ENCODE measurements around the gene NFE2. TPM values are rescaled to one million over a fixed set of nuclear protein-coding genes. Genes with fewer than 3 reads are reported as not detected.
A peak's percentile ranks its signal among the peaks of the same experiment; 100 is the strongest.

Gene NFE2
- polyA plus RNA-seq, 1 experiment: 0.25 TPM

- ChIA-PET CTCF (interaction anchor here (0.9 to 6.3 kb wide), 9 partner anchors 10 to 83 kb away, joined by 3 to 37 read pairs (median 6); partner anchors contain the start of gene COPZ1), POLR2A (interaction anchor here (0.6 to 1.3 kb wide), 5 partner anchors 10 to 49 kb away, joined by 3 to 8 read pairs (median 6); partner anchors contain the start of genes CBX5 and HNRNPA1)
- H3K9me3 ChIP-seq (ENCODE audit: control insufficient read depth, insufficient read depth, low read length): no peaks in the 10 kb centered on the region; the same call in 1 of the 2 replicates
- peaks cover 24% of the 10 kb centered on the region for H3K27me3 ChIP-seq (ENCODE audit: control insufficient read depth, insufficient read depth, low read length)
- TF ChIP-seq CTCF (IDR thresholded peaks at IDR 0.05; ENCODE audit: low read depth, low read length): no peak
- H3K27ac ChIP-seq (ENCODE audit: low read depth, low read length): no peak overlapping the region
- no peak for DNase-seq (ENCODE audit: low read depth, low spot score)
- H3K4me3 ChIP-seq (ENCODE audit: low read depth, low read length): no peak overlapping the region
Measured at GRCh38 chr12:54296393-54297099, 4.3 kb downstream of the NFE2 start.

- no peak overlapping the region for H3K4me3 ChIP-seq (ENCODE audit: low read depth, low read length)
- no peak for TF ChIP-seq CTCF (IDR thresholded peaks at IDR 0.05; ENCODE audit: low read depth, low read length)
- H3K27me3 ChIP-seq (ENCODE audit: control insufficient read depth, insufficient read depth, low read length): peaks cover 19% of the 10 kb centered on the region
- no peak overlapping the region for H3K27ac ChIP-seq (ENCODE audit: low read depth, low read length)
- POLR2A ChIA-PET: no interaction called here
- no peaks in the 10 kb centered on the region for H3K9me3 ChIP-seq (ENCODE audit: control insufficient read depth, insufficient read depth, low read length)
- DNase-seq (ENCODE audit: low read depth, low spot score): no peak
- CTCF ChIA-PET: interaction anchor here (1.1 to 6.3 kb wide), 12 partner anchors 9 to 85 kb away, joined by 4 to 77 read pairs (median 10); partner anchors contain the start of genes CBX5, COPZ1 and HNRNPA1
Measured at GRCh38 chr12:54294953-54295566, 5.8 kb downstream of the NFE2 start.

DNA sequence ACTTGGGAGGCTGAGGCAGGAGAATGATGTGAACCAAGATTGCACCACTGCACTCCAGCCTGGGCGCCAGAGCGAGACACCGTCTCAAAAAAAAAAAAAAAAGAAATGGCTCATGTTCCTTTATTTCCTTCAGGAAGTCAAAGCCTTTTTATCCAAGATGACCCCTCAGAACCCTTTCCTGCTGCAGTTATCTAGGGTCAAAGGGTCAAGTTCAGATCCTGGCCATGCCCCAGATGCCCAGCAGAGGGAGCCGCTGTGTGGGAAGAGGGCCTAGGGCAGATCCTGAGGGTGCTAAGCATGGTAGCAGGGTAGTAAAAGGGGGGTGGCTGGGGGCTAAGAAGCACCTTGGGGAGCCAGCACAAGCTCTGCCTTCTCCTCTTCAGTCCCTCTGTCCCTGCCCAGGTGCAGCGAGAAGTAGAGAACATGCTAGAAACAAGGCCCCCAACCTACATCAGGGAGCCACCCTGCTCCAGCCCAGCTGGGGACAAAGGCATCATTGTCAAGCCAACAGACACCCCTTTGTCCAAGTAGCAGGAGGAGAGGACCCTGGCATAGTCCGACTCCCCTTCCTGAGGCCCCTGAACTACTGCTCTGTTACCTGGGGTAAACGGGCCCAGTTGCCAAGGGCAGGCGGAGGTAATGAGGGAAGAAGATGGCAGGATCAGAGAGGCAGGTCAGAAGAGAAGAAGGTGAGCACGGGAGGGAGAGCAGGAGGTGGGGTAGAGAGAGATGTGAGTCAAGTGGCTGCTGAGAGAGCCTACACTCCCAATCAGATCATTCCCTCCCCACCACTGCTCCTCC is 6.5 kb downstream of the NFE2 start:
- Histone ChIP-seq H3K27me3 (ENCODE audit: control insufficient read depth, insufficient read depth, low read length) (peaks cover 13% of the 10 kb centered on the region), H3K4me3 (ENCODE audit: low read depth, low read length) (no peak overlapping the region), H3K27ac (ENCODE audit: low read depth, low read length) (no peak overlapping the region), H3K9me3 (ENCODE audit: control insufficient read depth, insufficient read depth, low read length) (no peaks in the 10 kb centered on the region)
- DNase-seq (ENCODE audit: low read depth, low spot score): no peak
- peak; percentile 82 for TF ChIP-seq CTCF (IDR thresholded peaks at IDR 0.05; ENCODE audit: low read depth, low read length)
- ChIA-PET POLR2A (interaction anchor here (0.5 kb wide), 1 partner anchor 33 kb away, joined by 5 read pairs; no protein-coding TSS in a partner anchor), CTCF (interaction anchor here (0.7 to 6.3 kb wide), 18 partner anchors 8 to 110 kb away, joined by 3 to 77 read pairs (median 6); partner anchors contain the start of genes CBX5, COPZ1 and HNRNPA1)

GRCh38 chr12:54292931-54293241 is 7.9 kb downstream of the NFE2 start:
- Histone ChIP-seq H3K27me3 (ENCODE audit: control insufficient read depth, insufficient read depth, low read length) (peaks cover 5% of the 10 kb centered on the region), H3K9me3 (ENCODE audit: control insufficient read depth, insufficient read depth, low read length) (no peaks in the 10 kb centered on the region), H3K4me3 (ENCODE audit: low read depth, low read length) (no peak overlapping the region), H3K27ac (ENCODE audit: low read depth, low read length) (no peak overlapping the region)
- TF ChIP-seq CTCF (IDR thresholded peaks at IDR 0.05; ENCODE audit: low read depth, low read length): no peak
- no peak for DNase-seq (ENCODE audit: low read depth, low spot score)
- POLR2A ChIA-PET: interaction anchor here (0.6 kb wide), 2 partner anchors 9 to 76 kb away, joined by 3 to 4 read pairs; no protein-coding TSS in a partner anchor
- CTCF ChIA-PET: interaction anchor here (1.0 to 6.3 kb wide), 15 partner anchors 9 to 111 kb away, joined by 3 to 77 read pairs (median 6); partner anchors contain the start of gene COPZ1

Measured in AG04450 (cell line).